ENCODE results near the gene HAUS1.

GRCh38 chr18:46163941-46164499 is 59.8 kb downstream of the HAUS1 start:
- no peak for TF ChIP-seq CTCF (IDR thresholded peaks at IDR 0.05)
- no peak for TF ChIP-seq POLR2A (IDR thresholded peaks at IDR 0.05)
